Adrenal gland (tissue), 12 donors: ENCODE data around the gene KCTD21. TPM values are rescaled to one million over a fixed set of nuclear protein-coding genes. Genes with fewer than 3 reads are reported as not detected.
A peak's percentile ranks its signal among the peaks of the same experiment; 100 is the strongest.

Source experiments
- DNase-seq, 7 donors: peaks; one replicate each; pipeline ENCODE4 v3.0.0-alpha.2; 2019 to 2020
- H3K27ac ChIP-seq, 5 donors: fragments of 200-600 bp; sonication (generic) in 4 of 5; 1 replicate in 3 of 5; 2 replicates in 2 of 5; pipeline versions ENCODE4 v1.5.1 to v1.8.0; 2016 to 2020; ENCODE audit warnings: mild to moderate bottlenecking in 1 of 5
- H3K27me3 ChIP-seq: fragments of 200-600 bp; 2 replicates; pipeline ENCODE4 v1.8.0; 2021
- H3K36me3 ChIP-seq, 2 donors: fragments of 200-600 bp; replicated peaks in 1 of 2; 1 replicate in 1 of 2; 2 replicates in 1 of 2; pipeline versions ENCODE4 v1.5.1 to v1.8.0; 2018 to 2022
- H3K4me1 ChIP-seq, 2 donors: fragments of 200-600 bp; replicated peaks in 1 of 2; 1 replicate in 1 of 2; 2 replicates in 1 of 2; pipeline versions ENCODE4 v1.5.1 to v1.8.0; 2018 to 2021
- H3K4me3 ChIP-seq, 4 donors: fragments of 200-600 bp; sonication (generic) in 3 of 4; one replicate each; pipeline ENCODE4 v1.5.1; 2016 to 2018
- H3K9me3 ChIP-seq, 3 donors: fragments of 200-600 bp; sonication (generic) in 1 of 3; replicated peaks in 1 of 3; 1 replicate in 2 of 3; 2 replicates in 1 of 3; pipeline versions ENCODE4 v1.5.1 to v1.8.0; 2016 to 2021
- CTCF ChIP-seq, 6 experiments: fragments of 450-650 bp in 4 of 6; fragments of 200-600 bp in 2 of 6; sonication (generic) in 1 of 6; IDR thresholded peaks; 1 replicate in 5 of 6; 2 replicates in 1 of 6; pipeline versions ENCODE4 v1.5.1 to v1.8.0; 2016 to 2021; ENCODE audit warnings: antibody characterized with exemption in 6 of 6, mild to moderate bottlenecking in 2 of 6, moderate library complexity in 1 of 6
- POLR2A ChIP-seq, 2 donors: fragments of 450-650 bp; IDR thresholded peaks; one replicate each; pipeline ENCODE4 v1.6.1; 2017; ENCODE audit warnings: antibody characterized with exemption in 2 of 2, mild to moderate bottlenecking in 2 of 2, moderate library complexity in 1 of 2
- WGBS, 4 donors: extraction: QIAGEN DNeasy Blood & Tissue Kit in 2 of 4; methylation state at CpG; one replicate each; pipeline versions ENCODE4 v1.1.5 to v1.1.7; 2013 to 2017; 5-methylcytosine and 5-hydroxymethylcytosine counted together
- intact Hi-C, 2 donors: fragments of 100-400 bp; cut with DNase I; formaldehyde crosslinking; loops; one replicate each; pipeline versions ENCODE4 v1.14.1 to v1.15.0; 2022 to 2023
- polyA plus RNA-seq, 3 donors: library from polyadenylated mRNA; stranded (reverse); fragments of 200-250 nt in 2 of 3; fragments of 350-450 nt in 1 of 3; fragmentation: Illumina TruSeq in 1 of 3; extraction: RNeasy Lipid Tissue Mini Kit (QIAGEN cat#74804) in 1 of 3; gene quantifications; one replicate each; pipeline ENCODE4 v1.2.3, GENCODE V29; 2013 to 2014
- total RNA-seq, 9 donors: library from RNA; depleted of rRNA in 4 of 9; stranded (reverse); fragments of >200 nt in 4 of 9; fragments of 120-200 nt in 1 of 9; fragmentation: NEBNext Ultra II Directional in 1 of 9; extraction: Animal tissue kit (Norgen Biotek cat#: 25700) in 1 of 9; gene quantifications; one replicate each; pipeline versions ENCODE4 v1.1.0 to v1.2.4, GENCODE V29; 2013 to 2023
- donor health status: healthy with polysubstance abuse.
- donor health status: Bipolar disorder and iron deficiency.
- donor health status: DM: yes; HTN: yes; CAD: no.
- donor health status: DM: no; HTN: no; CAD: no.
- donor health status: DM: no; HTN: no; CAD: no.
- donor health status: DM: yes; HTN: yes; CAD: no.

KCTD21 gene
- total and polyA plus RNA-seq, 12 donors: 9.3 to 54.0 (median 26.4) TPM

DNA sequence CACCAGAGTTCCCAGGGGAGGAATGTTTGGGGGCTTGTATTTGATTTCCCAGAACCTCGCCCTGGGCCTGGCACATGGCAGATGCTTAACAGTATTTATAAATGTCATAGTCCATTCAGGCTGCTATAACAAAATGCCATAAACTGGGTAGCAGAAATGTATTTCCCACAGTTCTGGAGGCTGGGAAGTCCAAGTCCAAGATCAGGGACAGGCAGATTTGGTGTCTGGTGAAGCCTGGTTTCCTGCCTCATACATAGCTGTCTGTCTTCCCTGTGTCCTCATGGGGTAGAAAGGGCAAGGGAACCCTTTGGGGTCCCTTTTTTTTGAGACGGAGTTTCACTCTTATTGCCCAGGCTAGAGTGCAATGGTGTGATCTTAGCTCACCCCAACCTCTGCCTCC is 24.0 kb downstream of the KCTD21 start:
- H3K27ac ChIP-seq: peak overlapping the region in 4 of 5 donors; percentile 55 to 88 (median 66)
- H3K4me1 ChIP-seq: peaks cover 24 to 36% of the 10 kb centered on the region in 2 donors
- H3K36me3 ChIP-seq: no peaks in the 10 kb centered on the region
- H3K27me3 ChIP-seq: no peaks in the 10 kb centered on the region
- no peak overlapping the region for H3K4me3 ChIP-seq
- WGBS, 4 donors: 81 to 100% (median 99%) methylated on average over 2 of the region's 2 CpGs
- H3K9me3 ChIP-seq: no peaks in the 10 kb centered on the region
- intact Hi-C loops: no loop called here
- no peak for TF ChIP-seq POLR2A (IDR thresholded peaks at IDR 0.05)
- TF ChIP-seq CTCF (IDR thresholded peaks at IDR 0.05): no peak
- DNase-seq: no peak

GRCh38 chr11:78163828-78164227 is 24.6 kb downstream of the KCTD21 start:
- intact Hi-C loops: no loop called here
- DNase-seq: peak; percentile 67 to 87 (median 83)
- Histone ChIP-seq H3K27me3 (no peaks in the 10 kb centered on the region), H3K27ac (peak overlapping the region in 4 of 5 donors; percentile 55 to 88 (median 66)), H3K36me3 (no peaks in the 10 kb centered on the region), H3K4me3 (no peak overlapping the region), H3K4me1 (peaks cover 19 to 31% of the 10 kb centered on the region in 2 donors), H3K9me3 (no peaks in the 10 kb centered on the region)
- peak; percentile 10 to 42 for TF ChIP-seq POLR2A (IDR thresholded peaks at IDR 0.05)
- TF ChIP-seq CTCF (IDR thresholded peaks at IDR 0.05): no peak
- 19 to 46% (median 22%) methylated on average over 2 of the region's 2 CpGs for WGBS, 4 donors

GRCh38 chr11:78161962-78162371 is 26.5 kb downstream of the KCTD21 start:
- Histone ChIP-seq H3K9me3 (no peaks in the 10 kb centered on the region), H3K4me1 (peaks cover 11 to 22% of the 10 kb centered on the region in 2 donors), H3K36me3 (no peaks in the 10 kb centered on the region), H3K4me3 (no peak overlapping the region), H3K27ac (no peak overlapping the region), H3K27me3 (no peaks in the 10 kb centered on the region)
- 20 to 37% (median 33%) methylated on average over 5 of the region's 5 CpGs for WGBS, 4 donors
- DNase-seq: peak in 4 of 7 donors; percentile 46 to 74 (median 62)
- TF ChIP-seq POLR2A (IDR thresholded peaks at IDR 0.05) (no peak), CTCF (IDR thresholded peaks at IDR 0.05) (no peak)
- intact Hi-C loops: no loop called here

GRCh38 chr11:78161346-78161745 is 27.1 kb downstream of the KCTD21 start:
- TF ChIP-seq POLR2A (IDR thresholded peaks at IDR 0.05) (no peak), CTCF (IDR thresholded peaks at IDR 0.05) (no peak)
- H3K4me1 ChIP-seq: peaks cover 11 to 17% of the 10 kb centered on the region in 2 donors
- WGBS, 4 donors: 50 to 79% (median 75%) methylated on average over 2 of the region's 2 CpGs; no CpG with 5 or more reads in 1 of the 4 donors
- H3K9me3 ChIP-seq: no peaks in the 10 kb centered on the region
- no peaks in the 10 kb centered on the region for H3K36me3 ChIP-seq
- no peak overlapping the region for H3K4me3 ChIP-seq
- DNase-seq: no peak
- no peak overlapping the region for H3K27ac ChIP-seq
- intact Hi-C loops: no loop called here
- H3K27me3 ChIP-seq: no peaks in the 10 kb centered on the region
